H1 (cell line): ENCODE results near the gene TEX2. TPM values are rescaled to one million over a fixed set of nuclear protein-coding genes. Genes with fewer than 3 reads are reported as not detected.
"Not testable (repeated sequence)": the region's sequence is repeated elsewhere in the genome, so short reads cannot be mapped to it uniquely, and the experiment has no call there.

Experiments used
- CTCF ChIA-PET: fragments of 300-600 bp; sonication (Branson Sonifier 250); formaldehyde crosslinking; loops from one replicate; lab custom pipeline; 2021; ENCODE audit not compliant: partially characterized antibody; lab: Charles Lee
- POLR2A ChIA-PET: fragments of 300-600 bp; sonication (Branson Sonifier 250); formaldehyde crosslinking; loops from one replicate; lab custom pipeline; 2021; ENCODE audit warnings: inconsistent platforms; ENCODE audit not compliant: partially characterized antibody; lab: Charles Lee
- DNase-seq, 2 experiments: peaks; one replicate each; pipeline versions ENCODE4 v3.0.0 to v3.0.0-alpha.2; 2010 to 2022; ENCODE audit warnings: low spot score in 2 of 2, low read depth in 1 of 2, mixed read lengths in 1 of 2
- FAIRE-seq: peaks from 2 replicates; lab custom pipeline; 2011; peaks lifted over from hg19 to GRCh38; lab: Jason Lieb, UNC
- H2AFZ ChIP-seq: 2 replicates; pipeline ENCODE4 v1.8.1; 2012; ENCODE audit warnings: low read length, inconsistent platforms
- H2AK5ac ChIP-seq: 2 replicates; pipeline ENCODE4 v1.6.1; 2013; ENCODE audit warnings: low read depth, low read length
- H2BK120ac ChIP-seq: replicated peaks from 2 replicates; pipeline ENCODE3; 2013; ENCODE audit warnings: low read depth, low read length, inconsistent platforms
- H2BK12ac ChIP-seq: 2 replicates; pipeline ENCODE4 v1.6.1; 2013; ENCODE audit warnings: low read depth, low read length
- H2BK15ac ChIP-seq: 2 replicates; pipeline ENCODE4 v1.6.1; 2013; ENCODE audit warnings: low read length
- H2BK20ac ChIP-seq: 2 replicates; pipeline ENCODE4 v1.6.1; 2013; ENCODE audit warnings: low read length
- H2BK5ac ChIP-seq: 2 replicates; pipeline ENCODE4 v1.6.1; 2013; ENCODE audit warnings: low read depth, low read length
- H3K14ac ChIP-seq: 2 replicates; pipeline ENCODE4 v1.6.1; 2013; ENCODE audit warnings: inconsistent platforms; ENCODE audit not compliant: insufficient read length
- H3K18ac ChIP-seq: 2 replicates; pipeline ENCODE4 v1.6.1; 2013; ENCODE audit warnings: low read length; ENCODE audit errors: extremely low read depth
- H3K23ac ChIP-seq: 2 replicates; pipeline ENCODE4 v1.6.1; 2013; ENCODE audit warnings: inconsistent platforms; ENCODE audit not compliant: insufficient read length
- H3K23me2 ChIP-seq: 2 replicates; pipeline ENCODE4 v1.6.1; 2013; ENCODE audit warnings: low read depth, low read length
- H3K27ac ChIP-seq: 2 replicates; pipeline ENCODE4 v1.6.1; 2011; ENCODE audit warnings: low read depth, low read length, inconsistent platforms
- H3K27me3 ChIP-seq, 4 experiments: replicated peaks in 1 of 4; 1 replicate in 1 of 4; 2 replicates in 3 of 4; pipeline versions ENCODE4 v1.6.1 to v1.8.1; 2011 to 2013; ENCODE audit warnings: low read length in 3 of 4, mild to moderate bottlenecking in 3 of 4, inconsistent platforms in 2 of 4, mixed read lengths in 2 of 4, moderate library complexity in 1 of 4; ENCODE audit not compliant: control insufficient read depth in 3 of 4, insufficient read depth in 3 of 4; ENCODE audit errors: extremely low read depth in 1 of 4
- H3K36me3 ChIP-seq, 4 experiments: 2 replicates each; pipeline versions ENCODE4 v1.6.1 to v1.8.1; 2011 to 2013; ENCODE audit warnings: mild to moderate bottlenecking in 4 of 4, low read length in 3 of 4, moderate library complexity in 2 of 4, control low read depth in 1 of 4, inconsistent platforms in 1 of 4; ENCODE audit not compliant: insufficient read depth in 4 of 4, control insufficient read depth in 2 of 4
- H3K4ac ChIP-seq: replicated peaks from 2 replicates; pipeline ENCODE3; 2013; ENCODE audit warnings: low read length, low read depth, mixed read lengths, inconsistent platforms; ENCODE audit not compliant: insufficient read length
- H3K4me1 ChIP-seq, 4 experiments: replicated peaks in 1 of 4; 1 replicate in 1 of 4; 2 replicates in 3 of 4; pipeline versions ENCODE4 v1.6.1 to v1.8.1; 2011 to 2013; ENCODE audit warnings: low read length in 3 of 4, inconsistent platforms in 2 of 4, mixed read lengths in 1 of 4; ENCODE audit not compliant: insufficient read depth in 4 of 4, control insufficient read depth in 3 of 4
- H3K4me2 ChIP-seq, 2 experiments: 2 replicates each; pipeline versions ENCODE4 v1.6.1 to v1.8.1; 2011 to 2013; ENCODE audit warnings: low read depth in 2 of 2, low read length in 2 of 2, control low read depth in 1 of 2, inconsistent platforms in 1 of 2, mild to moderate bottlenecking in 1 of 2; ENCODE audit not compliant: insufficient read depth in 1 of 2
- H3K4me3 ChIP-seq, 4 experiments: fragments of 200-600, 300-600 bp in 1 of 4; sonication (generic), shearing (Covaris generic), sonication (Bioruptor Twin) in 1 of 4; 2 replicates each; pipeline versions ENCODE4 v1.5.1 to v1.8.1; 2011 to 2016; ENCODE audit warnings: low read length in 4 of 4, low read depth in 3 of 4, control low read depth in 2 of 4, inconsistent platforms in 2 of 4, mild to moderate bottlenecking in 2 of 4, mixed read lengths in 1 of 4, moderate library complexity in 1 of 4; ENCODE audit not compliant: insufficient read depth in 2 of 4; ENCODE audit errors: extremely low read depth in 1 of 4
- H3K56ac ChIP-seq: replicated peaks from 2 replicates; pipeline ENCODE3; 2013; ENCODE audit warnings: low read depth, mild to moderate bottlenecking, mixed read lengths, low read length, inconsistent platforms; ENCODE audit not compliant: insufficient read length
- H3K79me1 ChIP-seq: 2 replicates; pipeline ENCODE4 v1.6.1; 2013; ENCODE audit warnings: low read depth, low read length, control low read depth
- H3K79me2 ChIP-seq, 2 experiments: 2 replicates each; pipeline versions ENCODE4 v1.6.1 to v1.8.1; 2012 to 2013; ENCODE audit warnings: low read length in 2 of 2, mild to moderate bottlenecking in 2 of 2, inconsistent platforms in 1 of 2; ENCODE audit not compliant: insufficient read depth in 2 of 2, control insufficient read depth in 1 of 2
- H3K9ac ChIP-seq, 4 experiments: replicated peaks in 1 of 4; 1 replicate in 1 of 4; 2 replicates in 3 of 4; pipeline versions ENCODE4 v1.6.1 to v1.8.1; 2011 to 2013; ENCODE audit warnings: low read depth in 3 of 4, low read length in 3 of 4, control low read depth in 2 of 4, mild to moderate bottlenecking in 2 of 4, moderate library complexity in 2 of 4, inconsistent platforms in 1 of 4; ENCODE audit errors: extremely low read depth in 1 of 4
- H3K9me3 ChIP-seq, 2 experiments: 2 replicates each; pipeline versions ENCODE4 v1.6.1 to v1.8.1; 2012 to 2013; ENCODE audit warnings: mild to moderate bottlenecking in 2 of 2, moderate library complexity in 2 of 2, control low read depth in 1 of 2, inconsistent platforms in 1 of 2, low read depth in 1 of 2, low read length in 1 of 2, mixed read lengths in 1 of 2; ENCODE audit not compliant: insufficient read depth in 2 of 2
- H4K20me1 ChIP-seq, 2 experiments: replicated peaks in 1 of 2; 2 replicates each; pipeline versions ENCODE3 to v1.8.1; 2011 to 2013; ENCODE audit warnings: inconsistent platforms in 2 of 2, low read length in 2 of 2, mild to moderate bottlenecking in 1 of 2; ENCODE audit not compliant: insufficient read depth in 2 of 2, control insufficient read depth in 1 of 2
- H4K5ac ChIP-seq: 2 replicates; pipeline ENCODE4 v1.6.1; 2013; ENCODE audit warnings: low read length, low read depth, mixed read lengths, inconsistent platforms; ENCODE audit not compliant: insufficient read length
- H4K8ac ChIP-seq: 2 replicates; pipeline ENCODE4 v1.8.0; 2013; ENCODE audit warnings: mild to moderate bottlenecking, moderate library complexity, low read length, inconsistent platforms; ENCODE audit not compliant: insufficient read depth; ENCODE audit errors: extremely low read depth
- H4K91ac ChIP-seq: replicated peaks from 2 replicates; pipeline ENCODE3; 2013; ENCODE audit warnings: low read length, mixed read lengths, inconsistent platforms; ENCODE audit not compliant: insufficient read length
- WGBS, 2 experiments: shearing (Covaris generic) in 1 of 2; methylation state at CpG; one replicate each; pipeline versions ENCODE4 v1.1.6 to v1.1.7; 2013 to 2015; ENCODE audit warnings: low lambda C conversion rate in 2 of 2, mixed read lengths in 2 of 2, inconsistent platforms in 1 of 2, low coverage in 1 of 2, missing lambda C conversion rate in 1 of 2; ENCODE audit not compliant: insufficient replicate concordance in 2 of 2, insufficient coverage in 1 of 2, insufficient read length in 1 of 2; ENCODE audit errors: extremely low coverage in 1 of 2, missing lambda C conversion rate in 1 of 2; 5-methylcytosine and 5-hydroxymethylcytosine counted together
- polyA plus RNA-seq, 7 experiments: library from polyadenylated mRNA; depleted of rRNA in 3 of 7; stranded (reverse) in 5 of 7; unstranded in 2 of 7; fragments of >200 nt in 5 of 7; fragments of 200-250 nt in 2 of 7; gene quantifications; 1 replicate in 5 of 7; 2 replicates in 1 of 7; 4 replicates in 1 of 7; pipeline versions ENCODE4 v1.2.1 to v1.2.3, GENCODE V29; 2011 to 2013; ENCODE audit warnings: missing spikeins in 2 of 7, mixed read lengths in 2 of 7
- total RNA-seq: library from RNA; stranded (reverse); fragmentation: NEBNext Ultra II Directional; extraction: Animal tissue kit (Norgen Biotek cat#: 25700); gene quantifications from 2 replicates; pipeline ENCODE4 v1.2.1, GENCODE V29; 2021

Gene TEX2
- total and polyA plus RNA-seq, 2 of the 8 experiments (the other 6 are each of a cell fraction or from before 2014, with no cell fraction given) = 6.1 to 15.6 TPM

- H2BK15ac ChIP-seq, H2BK20ac ChIP-seq, H3K14ac ChIP-seq, H4K91ac ChIP-seq, H4K8ac ChIP-seq, H2BK120ac ChIP-seq, H3K18ac ChIP-seq, H3K9ac ChIP-seq, DNase-seq, H2AK5ac ChIP-seq, H3K4me2 ChIP-seq, H3K9me3 ChIP-seq, H4K20me1 ChIP-seq, H3K27me3 ChIP-seq, H3K4me1 ChIP-seq, H4K5ac ChIP-seq, H3K23me2 ChIP-seq, H3K4me3 ChIP-seq, H3K4ac ChIP-seq, H3K79me1 ChIP-seq, H3K56ac ChIP-seq, H2BK5ac ChIP-seq, H3K23ac ChIP-seq, H3K79me2 ChIP-seq, H3K27ac ChIP-seq, H2AFZ ChIP-seq, H3K36me3 ChIP-seq, FAIRE-seq, H2BK12ac ChIP-seq: not testable (repeated sequence)
- 81% methylated on average over 4 of the region's 4 CpGs; no CpG with 5 or more reads in 1 of the 2 experiments for WGBS, 2 experiments
- POLR2A ChIA-PET = interaction anchor here (5.5 kb wide), 1 partner anchor 33 kb away, joined by 38 read pairs; no protein-coding TSS in a partner anchor
- CTCF ChIA-PET = interaction anchor here (0.6 to 1.1 kb wide), 6 partner anchors 11 to 189 kb away, joined by 3 to 8 read pairs (median 5); no protein-coding TSS in a partner anchor
Measured at GRCh38 chr17:64179024-64179423, 84.0 kb downstream of the TEX2 start.
